ENCODE data around the gene WDHD1. TPM values are rescaled to one million over a fixed set of nuclear protein-coding genes. Genes with fewer than 3 reads are reported as not detected.

WDHD1 gene
- total RNA-seq, 1 donor from 2014 or later: 9.3 TPM

- Mint-ChIP-seq H3K4me1 (peaks cover 9% of the 10 kb centered on the region), H3K36me3 (ENCODE audit: low read depth) (peaks cover 2% of the 10 kb centered on the region), H3K27me3 (no peaks in the 10 kb centered on the region), H3K9me3 (no peaks in the 10 kb centered on the region), H3K4me3 (no peak overlapping the region), H3K27ac (no peak overlapping the region)
- intact Hi-C loops (cut with micrococcal nuclease): no loop called here
- ATAC-seq (ENCODE audit: low read depth) (no peak), DNase-seq (no peak)
- ChIA-PET POLR2A (no interaction called here), CTCF (no interaction called here)
- TF ChIP-seq, protein P1, sequence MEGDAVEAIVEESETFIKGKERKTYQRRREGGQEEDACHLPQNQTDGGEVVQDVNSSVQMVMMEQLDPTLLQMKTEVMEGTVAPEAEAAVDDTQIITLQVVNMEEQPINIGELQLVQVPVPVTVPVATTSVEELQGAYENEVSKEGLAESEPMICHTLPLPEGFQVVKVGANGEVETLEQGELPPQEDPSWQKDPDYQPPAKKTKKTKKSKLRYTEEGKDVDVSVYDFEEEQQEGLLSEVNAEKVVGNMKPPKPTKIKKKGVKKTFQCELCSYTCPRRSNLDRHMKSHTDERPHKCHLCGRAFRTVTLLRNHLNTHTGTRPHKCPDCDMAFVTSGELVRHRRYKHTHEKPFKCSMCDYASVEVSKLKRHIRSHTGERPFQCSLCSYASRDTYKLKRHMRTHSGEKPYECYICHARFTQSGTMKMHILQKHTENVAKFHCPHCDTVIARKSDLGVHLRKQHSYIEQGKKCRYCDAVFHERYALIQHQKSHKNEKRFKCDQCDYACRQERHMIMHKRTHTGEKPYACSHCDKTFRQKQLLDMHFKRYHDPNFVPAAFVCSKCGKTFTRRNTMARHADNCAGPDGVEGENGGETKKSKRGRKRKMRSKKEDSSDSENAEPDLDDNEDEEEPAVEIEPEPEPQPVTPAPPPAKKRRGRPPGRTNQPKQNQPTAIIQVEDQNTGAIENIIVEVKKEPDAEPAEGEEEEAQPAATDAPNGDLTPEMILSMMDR (IDR thresholded peaks at IDR 0.05): no peak
Measured at GRCh38 chr14:55019968-55020554, 6.8 kb downstream of the WDHD1 start.

GRCh38 chr14:55015006-55015405 is 11.9 kb downstream of the WDHD1 start:
- Mint-ChIP-seq H3K36me3 (ENCODE audit: low read depth) (peaks cover 9% of the 10 kb centered on the region), H3K9me3 (no peaks in the 10 kb centered on the region), H3K4me3 (no peak overlapping the region), H3K4me1 (peaks cover 3% of the 10 kb centered on the region), H3K27ac (no peak overlapping the region), H3K27me3 (no peaks in the 10 kb centered on the region)
- ATAC-seq (ENCODE audit: low read depth) (no peak), DNase-seq (no peak)
- ChIA-PET POLR2A (no interaction called here), CTCF (no interaction called here)
- TF ChIP-seq, protein P1 (IDR thresholded peaks at IDR 0.05): no peak
- intact Hi-C loops (cut with micrococcal nuclease): no loop called here

DNA sequence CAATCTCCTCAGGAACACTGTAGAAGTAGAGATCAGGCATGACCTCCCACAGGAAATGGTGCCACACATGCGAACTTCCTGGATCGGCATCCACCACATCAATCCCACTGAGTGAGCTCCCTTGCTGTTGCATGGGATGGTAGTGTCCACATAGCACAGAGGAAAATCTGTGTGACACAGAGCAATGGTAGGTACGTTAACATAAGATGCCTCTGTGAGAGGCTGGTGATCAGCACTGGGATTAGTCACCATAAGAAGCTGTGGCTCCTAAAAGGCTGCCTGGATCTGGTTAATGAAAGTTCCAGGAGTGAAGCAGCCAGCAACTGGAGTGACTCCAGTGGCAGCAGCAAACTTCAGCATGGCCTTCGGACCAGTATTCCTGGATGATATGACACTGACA is 21.8 kb downstream of the WDHD1 start:
- no peaks in the 10 kb centered on the region for H3K27me3 Mint-ChIP-seq
- H3K27ac Mint-ChIP-seq: no peak overlapping the region
- TF ChIP-seq, protein P1 (IDR thresholded peaks at IDR 0.05): no peak
- ATAC-seq (ENCODE audit: low read depth) (no peak), DNase-seq (no peak)
- H3K36me3 Mint-ChIP-seq (ENCODE audit: low read depth): peaks cover 18% of the 10 kb centered on the region
- H3K9me3 Mint-ChIP-seq: no peaks in the 10 kb centered on the region
- CTCF ChIA-PET: no interaction called here
- POLR2A ChIA-PET: no interaction called here
- no peaks in the 10 kb centered on the region for H3K4me1 Mint-ChIP-seq
- intact Hi-C loops (cut with micrococcal nuclease): no loop called here
- H3K4me3 Mint-ChIP-seq: no peak overlapping the region

DNA sequence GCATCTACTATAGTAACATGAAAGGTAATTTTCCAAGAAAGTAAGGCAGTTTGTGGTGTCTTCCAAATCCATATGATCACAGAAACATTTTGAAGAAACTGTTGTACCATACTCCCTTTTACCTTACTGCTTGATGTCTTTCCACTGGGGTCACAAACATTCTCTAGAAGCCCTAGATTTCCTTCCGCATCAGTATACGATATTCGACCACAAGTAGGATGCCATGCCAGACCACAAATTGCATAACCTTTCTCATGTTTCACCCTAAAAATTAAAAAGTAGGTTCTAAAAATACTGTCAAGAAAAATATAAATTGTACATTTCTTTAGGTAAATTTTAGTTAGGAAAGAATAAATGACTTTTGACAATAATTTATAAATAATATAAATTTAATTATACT is 26.5 kb downstream of the WDHD1 start:
- H3K36me3 Mint-ChIP-seq (ENCODE audit: low read depth): peaks cover 12% of the 10 kb centered on the region
- no peaks in the 10 kb centered on the region for H3K4me1 Mint-ChIP-seq
- H3K9me3 Mint-ChIP-seq: no peaks in the 10 kb centered on the region
- H3K27me3 Mint-ChIP-seq: no peaks in the 10 kb centered on the region
- H3K27ac Mint-ChIP-seq: no peak overlapping the region
- no peak overlapping the region for H3K4me3 Mint-ChIP-seq
- DNase-seq: no peak
- intact Hi-C loops (cut with micrococcal nuclease): no loop called here
- TF ChIP-seq, protein P1 (IDR thresholded peaks at IDR 0.05): no peak
- ChIA-PET CTCF (interaction anchor here (1.1 kb wide), 1 partner anchor 27 kb away, joined by 3 read pairs; the partner anchor contains the start of genes SOCS4 and WDHD1), POLR2A (no interaction called here)
- no peak for ATAC-seq (ENCODE audit: low read depth)

DNA sequence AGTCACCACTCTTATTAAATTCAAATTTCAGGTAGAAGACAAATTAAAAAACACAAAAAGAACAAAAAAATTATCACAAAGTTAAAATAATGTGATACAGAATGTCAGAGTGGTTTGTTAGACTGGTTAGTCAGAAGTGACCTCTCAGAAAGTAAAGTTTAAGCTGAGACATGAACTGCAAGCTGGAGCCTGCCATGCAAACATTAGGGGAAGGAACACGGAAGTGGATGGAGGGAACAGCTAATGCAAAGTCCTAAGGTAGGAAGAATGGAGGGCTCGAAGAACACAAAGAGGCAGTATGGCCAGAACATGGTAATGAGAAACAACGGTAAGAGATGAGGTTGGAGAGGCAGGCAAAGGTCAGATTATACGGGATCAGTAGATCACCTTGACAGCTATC is 41.7 kb downstream of the WDHD1 start:
- TF ChIP-seq, protein P1 (IDR thresholded peaks at IDR 0.05): no peak
- Mint-ChIP-seq H3K4me1 (no peaks in the 10 kb centered on the region), H3K36me3 (ENCODE audit: low read depth) (peaks cover 22% of the 10 kb centered on the region), H3K27me3 (no peaks in the 10 kb centered on the region), H3K4me3 (no peak overlapping the region), H3K9me3 (no peaks in the 10 kb centered on the region), H3K27ac (no peak overlapping the region)
- ChIA-PET CTCF (interaction anchor here (2.0 kb wide), 1 partner anchor 421 kb away, joined by 5 read pairs; no protein-coding TSS in a partner anchor), POLR2A (no interaction called here)
- DNase-seq (no peak), ATAC-seq (ENCODE audit: low read depth) (no peak)
- intact Hi-C loops (cut with micrococcal nuclease): no loop called here
